Mesenchymal stem cell (in vitro differentiated cells and primary cell): Measurements from ENCODE around the gene MGMT.

Experiments used
- DNase-seq: peaks from one replicate; pipeline ENCODE4 v3.0.0-alpha.2; 2013
- H2AFZ ChIP-seq: one replicate; pipeline ENCODE4 v1.6.1; 2013; ENCODE audit warnings: low read depth, mild to moderate bottlenecking, control low read depth, inconsistent platforms, low read length, moderate library complexity
- H2AK5ac ChIP-seq: 2 replicates; pipeline ENCODE4 v1.6.1; 2013; ENCODE audit warnings: low read length, moderate library complexity, mild to moderate bottlenecking, inconsistent platforms; ENCODE audit not compliant: severe bottlenecking
- H2BK120ac ChIP-seq: one replicate; pipeline ENCODE4 v1.6.1; 2013; ENCODE audit warnings: low read depth, mild to moderate bottlenecking, inconsistent platforms, low read length, moderate library complexity
- H2BK12ac ChIP-seq, 2 experiments: one replicate each; pipeline ENCODE4 v1.6.1; 2013; ENCODE audit warnings: inconsistent platforms in 2 of 2, low read length in 2 of 2, mild to moderate bottlenecking in 2 of 2, moderate library complexity in 2 of 2, control low read depth in 1 of 2
- H2BK15ac ChIP-seq: one replicate; pipeline ENCODE4 v1.6.1; 2013; ENCODE audit warnings: mild to moderate bottlenecking, low read depth, inconsistent platforms; ENCODE audit not compliant: poor library complexity, severe bottlenecking
- H2BK5ac ChIP-seq: 2 replicates; pipeline ENCODE4 v1.6.1; 2013; ENCODE audit warnings: low read depth, mild to moderate bottlenecking, low read length, control low read depth, inconsistent platforms; ENCODE audit not compliant: poor library complexity, severe bottlenecking
- H3K14ac ChIP-seq, 2 experiments: one replicate each; pipeline ENCODE4 v1.6.1; 2013; ENCODE audit warnings: inconsistent platforms in 2 of 2, low read length in 2 of 2, control low read depth in 1 of 2, mild to moderate bottlenecking in 1 of 2, moderate library complexity in 1 of 2
- H3K18ac ChIP-seq, 2 experiments: one replicate each; pipeline ENCODE4 v1.6.1; 2013; ENCODE audit warnings: inconsistent platforms in 2 of 2, low read length in 2 of 2, control low read depth in 1 of 2, low read depth in 1 of 2, mild to moderate bottlenecking in 1 of 2
- H3K23ac ChIP-seq, 2 experiments: one replicate each; pipeline ENCODE4 v1.6.1; 2013; ENCODE audit warnings: inconsistent platforms in 2 of 2, low read length in 2 of 2, mild to moderate bottlenecking in 2 of 2, moderate library complexity in 2 of 2, control low read depth in 1 of 2
- H3K27ac ChIP-seq: 2 replicates; pipeline ENCODE4 v1.5.1; 2013; ENCODE audit warnings: mild to moderate bottlenecking, moderate library complexity, low read length, control low read depth, inconsistent platforms; ENCODE audit not compliant: poor library complexity, severe bottlenecking
- H3K27me3 ChIP-seq, 2 experiments: 2 replicates each; pipeline versions ENCODE4 v1.6.1 to v1.7.0; 2013; ENCODE audit warnings: low read length in 2 of 2, mild to moderate bottlenecking in 2 of 2, moderate library complexity in 2 of 2, control low read depth in 1 of 2, inconsistent platforms in 1 of 2; ENCODE audit not compliant: control insufficient read depth in 1 of 2, insufficient read depth in 1 of 2
- H3K36me3 ChIP-seq, 2 experiments: 2 replicates each; pipeline versions ENCODE4 v1.6.1 to v1.7.0; 2013; ENCODE audit warnings: low read length in 2 of 2, control low read depth in 1 of 2, inconsistent platforms in 1 of 2, low read depth in 1 of 2, mild to moderate bottlenecking in 1 of 2; ENCODE audit not compliant: insufficient read depth in 2 of 2, control insufficient read depth in 1 of 2
- H3K4ac ChIP-seq, 2 experiments: one replicate each; pipeline ENCODE4 v1.6.1; 2013; ENCODE audit warnings: inconsistent platforms in 2 of 2, low read length in 2 of 2, mild to moderate bottlenecking in 2 of 2, moderate library complexity in 2 of 2, control low read depth in 1 of 2, low read depth in 1 of 2
- H3K4me1 ChIP-seq: 2 replicates; pipeline ENCODE4 v1.6.1; 2013; ENCODE audit warnings: low read depth, low read length, control low read depth; ENCODE audit not compliant: control insufficient read depth, insufficient read depth
- H3K4me2 ChIP-seq: 2 replicates; pipeline ENCODE4 v1.6.1; 2013; ENCODE audit warnings: low read length, mild to moderate bottlenecking, inconsistent platforms; ENCODE audit not compliant: poor library complexity, severe bottlenecking
- H3K4me3 ChIP-seq, 2 experiments: 2 replicates each; pipeline versions ENCODE4 v1.5.1 to v1.7.0; 2013; ENCODE audit warnings: low read length in 2 of 2, mild to moderate bottlenecking in 2 of 2, control low read depth in 1 of 2, low read depth in 1 of 2; ENCODE audit not compliant: insufficient read depth in 1 of 2
- H3K79me1 ChIP-seq: replicated peaks from 2 replicates; pipeline ENCODE4 v1.6.1; 2013; ENCODE audit warnings: mild to moderate bottlenecking, control low read depth, low read length, inconsistent platforms; ENCODE audit not compliant: poor library complexity, severe bottlenecking
- H3K9ac ChIP-seq: 2 replicates; pipeline ENCODE4 v1.7.0; 2013; ENCODE audit warnings: mild to moderate bottlenecking, low read length, moderate library complexity
- H3K9me3 ChIP-seq: 2 replicates; pipeline ENCODE4 v1.7.0; 2013; ENCODE audit warnings: mild to moderate bottlenecking, low read length; ENCODE audit not compliant: control insufficient read depth
- H4K8ac ChIP-seq: one replicate; pipeline ENCODE4 v1.6.1; 2013; ENCODE audit warnings: inconsistent platforms, mild to moderate bottlenecking, low read length, moderate library complexity
- H4K91ac ChIP-seq: one replicate; pipeline ENCODE4 v1.6.1; 2013; ENCODE audit warnings: mild to moderate bottlenecking, low read length, inconsistent platforms
- WGBS: methylation state at CpG from one replicate; pipeline ENCODE4 v1.1.7; 2013; ENCODE audit warnings: mixed read lengths; 5-methylcytosine and 5-hydroxymethylcytosine counted together

The MGMT gene

DNA sequence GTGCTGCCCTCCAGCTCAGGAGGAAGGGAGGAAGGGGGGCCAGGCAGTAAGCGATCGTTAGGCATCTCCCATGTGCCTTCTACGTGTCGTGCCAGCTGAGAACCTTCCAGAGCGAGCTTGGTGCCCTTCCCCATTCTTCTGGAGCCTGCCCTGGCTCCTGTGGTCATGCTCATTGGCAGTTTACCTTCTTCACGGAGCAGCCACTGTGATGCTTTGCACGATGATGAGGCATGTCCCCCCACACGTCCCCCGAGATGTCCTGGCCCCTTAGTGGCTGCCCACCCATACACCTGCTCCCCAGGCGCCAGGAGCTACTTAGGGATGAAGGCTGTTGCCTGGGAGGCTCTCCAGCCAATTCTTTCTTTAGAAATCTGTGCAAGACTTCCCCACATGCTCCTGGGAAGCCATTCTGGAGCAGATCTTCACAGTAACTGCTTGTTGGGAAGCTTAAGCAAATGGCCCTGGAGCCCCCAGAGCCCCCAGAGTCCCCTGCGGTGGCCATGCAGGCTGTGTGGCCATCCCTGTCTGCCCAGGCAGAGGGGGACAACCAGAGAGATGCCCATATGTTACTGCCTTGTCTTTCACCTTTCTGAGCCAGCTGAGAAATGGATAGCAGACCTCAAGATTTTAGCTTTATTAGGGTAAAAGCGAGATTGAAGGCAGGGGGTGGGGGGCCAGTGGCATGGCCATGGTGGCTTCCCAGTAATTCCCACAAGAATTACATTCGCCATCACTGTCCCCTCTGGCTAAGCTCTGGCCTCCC lies 298.0 kb downstream of the MGMT start:
- Histone ChIP-seq H2BK120ac (no peak overlapping the region), H4K91ac (no peak overlapping the region), H3K4me2 (no peak overlapping the region), H4K8ac (no peak overlapping the region), H3K36me3 (peaks cover 10 to 33% of the 10 kb centered on the region in 2 experiments), H3K27me3 (no peaks in the 10 kb centered on the region), H3K14ac (no peak overlapping the region), H3K27ac (no peak overlapping the region), H2AFZ (no peak overlapping the region), H2BK5ac (no peak overlapping the region), H3K9ac (no peak overlapping the region), H3K79me1 (peaks cover 1% of the 10 kb centered on the region), H3K4me3 (no peak overlapping the region), H3K4ac (no peak overlapping the region), H3K18ac (no peak overlapping the region), H2AK5ac (no peak overlapping the region), H3K23ac (no peak overlapping the region), H2BK15ac (no peak overlapping the region), H3K9me3 (no peaks in the 10 kb centered on the region), H2BK12ac (no peak overlapping the region), H3K4me1 (no peaks in the 10 kb centered on the region)
- WGBS, result 75% methylated on average over 13 of the region's 13 CpGs
- DNase-seq, result no peak

GRCh38 chr10:129765664-129766550 lies 298.9 kb downstream of the MGMT start:
- peaks cover 1% of the 10 kb centered on the region for H3K79me1 ChIP-seq
- no peak overlapping the region for H3K18ac ChIP-seq
- peaks cover 8 to 32% of the 10 kb centered on the region in 2 experiments for H3K36me3 ChIP-seq
- no peak overlapping the region for H2BK12ac ChIP-seq
- H4K91ac ChIP-seq, result no peak overlapping the region
- 93% methylated on average over 25 of the region's 25 CpGs for WGBS
- no peaks in the 10 kb centered on the region for H3K9me3 ChIP-seq
- no peak overlapping the region for H2AK5ac ChIP-seq
- no peak overlapping the region for H3K27ac ChIP-seq
- no peak overlapping the region for H3K4ac ChIP-seq
- H3K27me3 ChIP-seq, result no peaks in the 10 kb centered on the region
- H3K14ac ChIP-seq, result no peak overlapping the region
- H2AFZ ChIP-seq, result no peak overlapping the region
- H2BK5ac ChIP-seq, result no peak overlapping the region
- no peak overlapping the region for H3K23ac ChIP-seq
- no peaks in the 10 kb centered on the region for H3K4me1 ChIP-seq
- DNase-seq, result no peak
- H3K9ac ChIP-seq, result no peak overlapping the region
- no peak overlapping the region for H2BK15ac ChIP-seq
- H4K8ac ChIP-seq, result no peak overlapping the region
- no peak overlapping the region for H2BK120ac ChIP-seq
- no peak overlapping the region for H3K4me2 ChIP-seq
- no peak overlapping the region for H3K4me3 ChIP-seq

- no peaks in the 10 kb centered on the region for H3K4me1 ChIP-seq
- no peak overlapping the region for H2BK120ac ChIP-seq
- no peak overlapping the region for H3K14ac ChIP-seq
- no peak overlapping the region for H3K18ac ChIP-seq
- no peaks in the 10 kb centered on the region for H3K27me3 ChIP-seq
- peaks cover 1% of the 10 kb centered on the region for H3K79me1 ChIP-seq
- no peak for DNase-seq
- H2BK15ac ChIP-seq, result no peak overlapping the region
- H3K4me2 ChIP-seq, result no peak overlapping the region
- H3K27ac ChIP-seq, result no peak overlapping the region
- H4K8ac ChIP-seq, result no peak overlapping the region
- H2AK5ac ChIP-seq, result no peak overlapping the region
- H3K9ac ChIP-seq, result no peak overlapping the region
- WGBS, result 95% methylated on average over 25 of the region's 25 CpGs
- H2BK5ac ChIP-seq, result no peak overlapping the region
- no peak overlapping the region for H3K23ac ChIP-seq
- H2BK12ac ChIP-seq, result no peak overlapping the region
- no peak overlapping the region for H2AFZ ChIP-seq
- H3K4ac ChIP-seq, result no peak overlapping the region
- no peaks in the 10 kb centered on the region for H3K9me3 ChIP-seq
- no peak overlapping the region for H3K4me3 ChIP-seq
- no peak overlapping the region for H4K91ac ChIP-seq
- H3K36me3 ChIP-seq, result peaks cover 5 to 28% of the 10 kb centered on the region in 2 experiments
These were observed 299.8 kb downstream of the MGMT start for GRCh38 chr10:129766611-129767550.
